Panc1 (cell line): ENCODE data around the gene TP53RK. TPM values are rescaled to one million over a fixed set of nuclear protein-coding genes. Genes with fewer than 3 reads are reported as not detected.

ENCODE experiments used
- ATAC-seq: fragments of 200-7000 bp; cut with Tn5 transposase; 2 replicates; pipeline ENCODE4 v1.9.1; 2020; ENCODE audit warnings: mild to moderate bottlenecking, moderate library complexity
- BruUV-seq: library from RNA; stranded (reverse); fragments of 400-500 nt; replicated peaks from 2 replicates; lab custom pipeline; 2021; lab: Mats Ljungman, UMichigan
- CTCF ChIA-PET: fragments of 300-600 bp; sonication (Branson Sonifier 250); formaldehyde crosslinking; loops from one replicate; lab custom pipeline; 2022; ENCODE audit warnings: antibody characterized with exemption; lab: Charles Lee
- POLR2A ChIA-PET: fragments of 300-600 bp; sonication (Branson Sonifier 250); formaldehyde crosslinking; loops from one replicate; lab custom pipeline; 2022; ENCODE audit warnings: antibody characterized with exemption; lab: Charles Lee
- DNase-seq: peaks from one replicate; pipeline ENCODE4 v3.0.0-alpha.2; 2010; ENCODE audit warnings: low read depth, low spot score
- H3K27ac ChIP-seq: 2 replicates; pipeline ENCODE4 v1.5.1; 2011; ENCODE audit warnings: mild to moderate bottlenecking, low read length, inconsistent platforms
- H3K27me3 ChIP-seq: fragments of 200-500 bp; sonication (Bioruptor generic); 2 replicates; pipeline ENCODE4 v1.6.0; 2014; ENCODE audit warnings: low read length, inconsistent platforms; ENCODE audit not compliant: control insufficient read depth, insufficient read depth
- H3K36me3 ChIP-seq: fragments of 200-500 bp; sonication (Bioruptor generic); 2 replicates; pipeline ENCODE4 v1.5.1; 2014; ENCODE audit warnings: inconsistent platforms, mild to moderate bottlenecking, low read length, moderate library complexity; ENCODE audit not compliant: control insufficient read depth, insufficient read depth
- H3K4me1 ChIP-seq: 2 replicates; pipeline ENCODE4 v1.5.1; 2011; ENCODE audit warnings: inconsistent platforms, mild to moderate bottlenecking, low read length, moderate library complexity; ENCODE audit not compliant: control insufficient read depth, insufficient read depth
- H3K4me3 ChIP-seq, 2 experiments: 2 replicates each; pipeline ENCODE4 v1.5.1; 2011 to 2012; ENCODE audit warnings: low read depth in 2 of 2, low read length in 2 of 2, mild to moderate bottlenecking in 2 of 2, inconsistent platforms in 1 of 2, moderate library complexity in 1 of 2
- H3K9me3 ChIP-seq: fragments of 200-500 bp; sonication (Bioruptor generic); 2 replicates; pipeline ENCODE4 v1.5.1; 2014; ENCODE audit warnings: low read depth, mild to moderate bottlenecking, inconsistent platforms, low read length, moderate library complexity; ENCODE audit not compliant: control insufficient read depth, insufficient read depth
- CTCF ChIP-seq: fragments of 450-650 bp; IDR thresholded peaks from 2 replicates; pipeline ENCODE4 v1.5.1; 2017; ENCODE audit warnings: mild to moderate bottlenecking
- POLR2AphosphoS5 ChIP-seq: IDR thresholded peaks from 2 replicates; pipeline ENCODE4 v1.6.1; 2012; ENCODE audit warnings: mild to moderate bottlenecking, low read depth, low read length, moderate library complexity
- REST ChIP-seq, 2 experiments: IDR thresholded peaks; 2 replicates each; pipeline ENCODE4 v1.6.1; 2011 to 2012; ENCODE audit warnings: low read depth in 2 of 2, control low read depth in 1 of 2, low read length in 1 of 2, mild to moderate bottlenecking in 1 of 2, moderate library complexity in 1 of 2; ENCODE audit not compliant: insufficient read depth in 1 of 2
- SIN3A ChIP-seq: IDR thresholded peaks from 2 replicates; pipeline ENCODE4 v1.6.1; 2012; ENCODE audit warnings: low read depth, mild to moderate bottlenecking, low read length, moderate library complexity, borderline replicate concordance; ENCODE audit not compliant: insufficient read depth
- TCF7L2 ChIP-seq: IDR thresholded peaks from 2 replicates; pipeline ENCODE4 v1.6.1; 2011; ENCODE audit warnings: mild to moderate bottlenecking, low read depth, low read length, inconsistent platforms
- in situ Hi-C: cut with HindIII; loops from 2 replicates; pipeline ENCODE4 v1.10.0; 2016; ENCODE audit warnings: low sequenced_read_pairs, low pct_unique_long_range_greater_than_20kb
- intact Hi-C: fragments of 100-400 bp; cut with micrococcal nuclease; formaldehyde crosslinking; loops from one replicate; pipeline ENCODE4 v1.10.0; 2022; ENCODE audit not compliant: unreplicated experiment
- total RNA-seq: library from RNA; stranded (reverse); gene quantifications from one replicate; pipeline ENCODE4 v1.2.1, GENCODE V29; 2021; ENCODE audit not compliant: unreplicated experiment

The TP53RK gene
- total RNA-seq, 1 experiment from 2014 or later: 13.7 TPM

GRCh38 chr20:46649650-46649949 lies 39.6 kb downstream of the TP53RK start:
- no peaks in the 10 kb centered on the region for H3K36me3 ChIP-seq
- no TSS peak for BruUV-seq
- H3K27me3 ChIP-seq: peaks cover 35% of the 10 kb centered on the region
- no peak overlapping the region for H3K27ac ChIP-seq
- no peaks in the 10 kb centered on the region for H3K4me1 ChIP-seq
- ChIA-PET POLR2A (interaction anchor here (0.6 kb wide), 1 partner anchor 24 kb away, joined by 3 read pairs; no protein-coding TSS in a partner anchor), CTCF (no interaction called here)
- in situ Hi-C loops (no loop called here), intact Hi-C loops (no loop called here)
- TF ChIP-seq POLR2AphosphoS5: no peak
- TF ChIP-seq CTCF: no peak
- no peak for TF ChIP-seq REST (IDR thresholded peaks at IDR 0.05; ENCODE audit: insufficient read depth in 1 of 2, low read depth in 2 of 2, low read length in 1 of 2)
- TF ChIP-seq TCF7L2: no peak
- ATAC-seq (no peak), DNase-seq (no peak)
- H3K9me3 ChIP-seq: no peaks in the 10 kb centered on the region
- H3K4me3 ChIP-seq: no peak overlapping the region

- no peak overlapping the region for H3K27ac ChIP-seq
- no peaks in the 10 kb centered on the region for H3K9me3 ChIP-seq
- intact Hi-C loops: no loop called here
- in situ Hi-C loops: no loop called here
- no peak for DNase-seq
- no peaks in the 10 kb centered on the region for H3K36me3 ChIP-seq
- no TSS peak for BruUV-seq
- H3K27me3 ChIP-seq: peaks cover 34% of the 10 kb centered on the region
- TF ChIP-seq TCF7L2 (no peak), REST (IDR thresholded peaks at IDR 0.05; ENCODE audit: insufficient read depth in 1 of 2, low read depth in 2 of 2, low read length in 1 of 2) (no peak), POLR2AphosphoS5 (no peak), SIN3A (no peak), CTCF (no peak)
- POLR2A ChIA-PET: interaction anchor here (0.6 kb wide), 1 partner anchor 23 kb away, joined by 3 read pairs; no protein-coding TSS in a partner anchor
- CTCF ChIA-PET: interaction anchor here (0.6 to 0.7 kb wide), 2 partner anchors 13 to 678 kb away, joined by 4 to 6 read pairs; no protein-coding TSS in a partner anchor
- H3K4me3 ChIP-seq: no peak overlapping the region
- ATAC-seq: 0 out of 2 replicates have a peak, but pooled peaks have one; percentile 55
- no peaks in the 10 kb centered on the region for H3K4me1 ChIP-seq
These were observed 40.2 kb downstream of the TP53RK start for GRCh38 chr20:46648903-46649649.
